SU-DHL-6 (cell line): ENCODE measurements around the gene TSHZ2.

Experiments used
- H2AFZ ChIP-seq: fragments of 200-600 bp; sonication (generic); 2 replicates; pipeline ENCODE4 v1.6.1; 2014; ENCODE audit warnings: low read depth, mild to moderate bottlenecking, moderate library complexity, mixed read lengths, antibody characterized with exemption, low read length; ENCODE audit not compliant: severe bottlenecking
- H3F3A ChIP-seq: fragments of 200-600 bp; shearing (Covaris generic); 2 replicates; pipeline ENCODE4 v1.6.0; 2016; ENCODE audit warnings: antibody characterized with exemption, mild to moderate bottlenecking; ENCODE audit not compliant: insufficient read depth
- H3K27ac ChIP-seq: fragments of 200-600 bp; sonication (generic); 2 replicates; pipeline ENCODE4 v1.5.1; 2016; ENCODE audit warnings: low read depth, mild to moderate bottlenecking, low read length, moderate library complexity, mixed read lengths
- H3K27me3 ChIP-seq: fragments of 200-600 bp; sonication (generic), shearing (Covaris generic); 2 replicates; pipeline ENCODE4 v1.6.0; 2014; ENCODE audit warnings: mild to moderate bottlenecking, low read length
- H3K36me3 ChIP-seq: fragments of 200-600 bp; sonication (generic); 2 replicates; pipeline ENCODE4 v1.6.1; 2014; ENCODE audit warnings: mild to moderate bottlenecking, low read length, mixed read lengths
- H3K4me2 ChIP-seq: fragments of 300-600, 200-600 bp; shearing (Covaris generic), sonication (generic); 2 replicates; pipeline ENCODE4 v1.6.0; 2014; ENCODE audit warnings: low read length, low read depth, mild to moderate bottlenecking; ENCODE audit not compliant: poor library complexity, severe bottlenecking
- H3K4me3 ChIP-seq: fragments of 200-600 bp; sonication (generic); 2 replicates; pipeline ENCODE4 v1.5.1; 2014; ENCODE audit warnings: antibody characterized with exemption, low read length, mild to moderate bottlenecking, mixed read lengths; ENCODE audit not compliant: insufficient read depth, poor library complexity, severe bottlenecking
- H3K79me2 ChIP-seq: fragments of 200-600 bp; sonication (generic); 2 replicates; pipeline ENCODE4 v1.6.1; 2014; ENCODE audit warnings: mild to moderate bottlenecking, low read length, moderate library complexity; ENCODE audit not compliant: insufficient read depth
- H3K9ac ChIP-seq: fragments of 200-600 bp; sonication (generic); 2 replicates; pipeline ENCODE4 v1.7.0; 2014; ENCODE audit warnings: mild to moderate bottlenecking, low read length
- H3K9me2 ChIP-seq: fragments of 200-600 bp; sonication (generic); replicated peaks from 2 replicates; pipeline ENCODE4 v1.6.1; 2014; ENCODE audit warnings: low read length; ENCODE audit not compliant: insufficient read depth
- H3K9me3 ChIP-seq: fragments of 200-600 bp; sonication (generic); 2 replicates; pipeline ENCODE4 v1.6.1; 2014; ENCODE audit warnings: low read length, mixed read lengths; ENCODE audit not compliant: insufficient read depth
- H4K20me1 ChIP-seq: fragments of 200-600 bp; sonication (generic); 2 replicates; pipeline ENCODE4 v1.6.1; 2014; ENCODE audit warnings: low read depth, mild to moderate bottlenecking, antibody characterized with exemption, low read length, moderate library complexity, mixed read lengths
- CTCF ChIP-seq: fragments of 200-600 bp; sonication (generic); IDR thresholded peaks from one replicate; pipeline ENCODE4 v1.5.1; 2017; ENCODE audit warnings: antibody characterized with exemption, mild to moderate bottlenecking, low read length, moderate library complexity; ENCODE audit not compliant: insufficient read depth, poor library complexity, severe bottlenecking
- EZH2phosphoT487 ChIP-seq: fragments of 200-600 bp; sonication (generic), shearing (Covaris generic); conservative IDR thresholded peaks from 2 replicates; pipeline ENCODE4 v1.6.1; 2018; ENCODE audit warnings: mild to moderate bottlenecking, antibody characterized with exemption, low read length, moderate library complexity, mixed read lengths

Gene TSHZ2

GRCh38 chr20:53497246-53497645 is 525.1 kb downstream of the TSHZ2 start:
- Histone ChIP-seq H3K9me3 (no peaks in the 10 kb centered on the region), H3K79me2 (no peaks in the 10 kb centered on the region), H3K9me2 (no peaks in the 10 kb centered on the region), H3K9ac (no peak overlapping the region), H3K4me2 (no peak overlapping the region), H3K36me3 (no peaks in the 10 kb centered on the region), H4K20me1 (no peaks in the 10 kb centered on the region), H2AFZ (no peak overlapping the region), H3K4me3 (no peak overlapping the region), H3K27ac (no peak overlapping the region), H3F3A (no peaks in the 10 kb centered on the region), H3K27me3 (no peaks in the 10 kb centered on the region)
- no peak for TF ChIP-seq EZH2phosphoT487
- TF ChIP-seq CTCF, result no peak

DNA sequence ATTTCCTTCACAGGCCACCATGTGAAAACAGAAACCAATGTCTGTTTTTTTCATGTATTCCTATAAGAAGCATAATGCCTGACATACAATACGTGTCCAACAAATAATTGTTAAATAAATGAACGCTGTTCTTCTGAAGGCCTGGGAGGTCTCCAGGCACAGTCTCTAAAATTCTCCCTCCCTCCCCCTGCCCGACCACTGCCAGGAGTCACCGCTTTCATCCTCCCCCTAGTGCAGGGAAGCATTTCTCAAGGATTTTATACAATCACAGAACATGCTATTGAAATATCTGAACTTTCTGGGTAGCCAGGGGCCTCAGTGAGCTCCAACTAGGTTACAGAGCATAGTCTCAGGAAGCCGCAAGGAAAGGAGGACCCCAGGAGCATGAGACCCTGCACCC is 526.2 kb downstream of the TSHZ2 start:
- TF ChIP-seq EZH2phosphoT487 (no peak), CTCF (no peak)
- Histone ChIP-seq H3K4me3 (no peak overlapping the region), H4K20me1 (no peaks in the 10 kb centered on the region)

GRCh38 chr20:53500651-53501050 is 528.5 kb downstream of the TSHZ2 start:
- Histone ChIP-seq H2AFZ (no peak overlapping the region), H4K20me1 (no peaks in the 10 kb centered on the region), H3K79me2 (no peaks in the 10 kb centered on the region), H3F3A (no peaks in the 10 kb centered on the region), H3K27ac (no peak overlapping the region), H3K4me2 (no peak overlapping the region), H3K9me3 (no peaks in the 10 kb centered on the region), H3K9me2 (no peaks in the 10 kb centered on the region), H3K36me3 (no peaks in the 10 kb centered on the region), H3K9ac (no peak overlapping the region), H3K27me3 (no peaks in the 10 kb centered on the region), H3K4me3 (no peak overlapping the region)
- TF ChIP-seq CTCF (no peak), EZH2phosphoT487 (no peak)

More for the DNA sequence above, 526.2 kb downstream of the TSHZ2 start:
- H3K79me2 ChIP-seq, result no peaks in the 10 kb centered on the region
- H3K9me2 ChIP-seq, result no peaks in the 10 kb centered on the region
- no peaks in the 10 kb centered on the region for H3K27me3 ChIP-seq
- H3K27ac ChIP-seq, result no peak overlapping the region
- H3K4me2 ChIP-seq, result no peak overlapping the region
- no peak overlapping the region for H2AFZ ChIP-seq
- no peaks in the 10 kb centered on the region for H3F3A ChIP-seq
- H3K9ac ChIP-seq, result no peak overlapping the region
- no peaks in the 10 kb centered on the region for H3K9me3 ChIP-seq
- no peaks in the 10 kb centered on the region for H3K36me3 ChIP-seq

GRCh38 chr20:53502820-53503219 is 530.7 kb downstream of the TSHZ2 start:
- Histone ChIP-seq H3F3A (no peaks in the 10 kb centered on the region), H3K4me2 (no peak overlapping the region), H4K20me1 (no peaks in the 10 kb centered on the region), H3K27me3 (no peaks in the 10 kb centered on the region), H3K9me3 (no peaks in the 10 kb centered on the region), H2AFZ (no peak overlapping the region), H3K79me2 (no peaks in the 10 kb centered on the region), H3K9me2 (no peaks in the 10 kb centered on the region), H3K27ac (no peak overlapping the region), H3K9ac (no peak overlapping the region), H3K4me3 (no peak overlapping the region), H3K36me3 (no peaks in the 10 kb centered on the region)
- TF ChIP-seq CTCF (no peak), EZH2phosphoT487 (no peak)
